ENCODE data around the gene MGAT5.

- no peak for TF ChIP-seq CTCF (IDR thresholded peaks at IDR 0.05; ENCODE audit: low read depth, low read length)
- no peak for TF ChIP-seq MAX (IDR thresholded peaks at IDR 0.05; ENCODE audit: low read depth, low read length)
- TF ChIP-seq POLR2A (IDR thresholded peaks at IDR 0.05; ENCODE audit: extremely low read depth, insufficient read length) = no peak
These were observed 194.8 kb downstream of the MGAT5 start for GRCh38 chr2:134448650-134449049.

All from NB4 (cell line).